Measurements from ENCODE around the gene MYO10.

- TF ChIP-seq CTCF (conservative IDR thresholded peaks at IDR 0.05) (no peak), ZFX (IDR thresholded peaks at IDR 0.05) (no peak)
These were observed 320.1 kb downstream of the MYO10 start for GRCh38 chr5:16615741-16616535.

All from C4-2B (cell line).